HEK293 (cell line): Measurements from ENCODE around the gene TRIM5.

ENCODE experiments used
- CTCF ChIA-PET: fragments of 350-600 bp; formaldehyde crosslinking; extraction: SDS; loops from one replicate; lab custom pipeline; 2021; ENCODE audit warnings: antibody characterized with exemption; lab: Yijun Ruan, JAX
- POLR2A ChIA-PET: fragments of 300-600 bp; formaldehyde crosslinking; extraction: SDS; loops from one replicate; lab custom pipeline; 2020; ENCODE audit warnings: antibody characterized with exemption, inconsistent platforms; lab: Yijun Ruan, JAX
- H3K27ac ChIP-seq: fragments of 200-500 bp; sonication (Bioruptor generic); 2 replicates; pipeline ENCODE4 v1.5.1; 2014; ENCODE audit warnings: low read depth, low read length, control low read depth, inconsistent platforms; ENCODE audit errors: extremely low read depth
- H3K36me3 ChIP-seq, 2 experiments: fragments of 200-500 bp in 1 of 2; sonication (Bioruptor generic) in 1 of 2; 1 replicate in 1 of 2; 2 replicates in 1 of 2; pipeline ENCODE4 v1.5.1; 2014 to 2017; ENCODE audit warnings: inconsistent platforms in 2 of 2, low read length in 2 of 2; ENCODE audit not compliant: control insufficient read depth in 2 of 2, insufficient read depth in 1 of 2
- H3K4me1 ChIP-seq: fragments of 200-500 bp; sonication (Bioruptor generic); 2 replicates; pipeline ENCODE4 v1.5.1; 2014; ENCODE audit warnings: mild to moderate bottlenecking, low read length, inconsistent platforms; ENCODE audit not compliant: control insufficient read depth, insufficient read depth
- H3K4me3 ChIP-seq: 2 replicates; pipeline ENCODE4 v1.5.1; 2011; ENCODE audit warnings: low read depth, mild to moderate bottlenecking, control low read depth, low read length, moderate library complexity
- H3K9me3 ChIP-seq: fragments of 200-500 bp; sonication (Bioruptor generic); 2 replicates; pipeline ENCODE4 v1.5.1; 2014; ENCODE audit warnings: low read depth, low read length, inconsistent platforms; ENCODE audit not compliant: control insufficient read depth, insufficient read depth
- EGR2 ChIP-seq: fragments of 450-650 bp; formaldehyde crosslinking; IDR thresholded peaks from 2 replicates; pipeline ENCODE4 v1.5.1; 2016; ENCODE audit warnings: low read depth, missing biosample characterization, missing genetic modification characterization
- HOXC10 ChIP-seq: sonication (generic); formaldehyde crosslinking; IDR thresholded peaks from 2 replicates; pipeline ENCODE4 v1.8.1; 2023; ENCODE audit warnings: mild to moderate bottlenecking, missing genetic modification reagents
- KLF7 ChIP-seq: fragments of 450-650 bp; formaldehyde crosslinking; IDR thresholded peaks from 2 replicates; pipeline ENCODE4 v1.5.1; 2016; ENCODE audit warnings: missing biosample characterization, missing genetic modification characterization, borderline replicate concordance
- PRDM4 ChIP-seq: fragments of 450-650 bp; formaldehyde crosslinking; IDR thresholded peaks from 2 replicates; pipeline ENCODE4 v1.5.1; 2017; ENCODE audit warnings: missing biosample characterization, missing genetic modification characterization
- ZBTB11 ChIP-seq: fragments of 450-650 bp; formaldehyde crosslinking; conservative IDR thresholded peaks from 2 replicates; pipeline ENCODE4 v1.5.1; 2016; ENCODE audit warnings: low read depth, missing biosample characterization, missing genetic modification characterization
- ZNF148 ChIP-seq: fragments of 450-650 bp; formaldehyde crosslinking; IDR thresholded peaks from 2 replicates; pipeline ENCODE4 v1.5.0; 2017; ENCODE audit warnings: missing biosample characterization, missing genetic modification characterization, borderline replicate concordance
- ZNF221 ChIP-seq: fragments of 450-650 bp; formaldehyde crosslinking; IDR thresholded peaks from 2 replicates; pipeline ENCODE4 v1.5.1; 2017; ENCODE audit warnings: missing biosample characterization, missing genetic modification characterization, borderline replicate concordance
- ZNF248 ChIP-seq: fragments of 450-650 bp; formaldehyde crosslinking; IDR thresholded peaks from 2 replicates; pipeline ENCODE4 v1.5.1; 2017; ENCODE audit warnings: missing biosample characterization, missing genetic modification characterization
- ZNF280C ChIP-seq: fragments of 450-650 bp; formaldehyde crosslinking; IDR thresholded peaks from 2 replicates; pipeline ENCODE4 v1.5.1; 2016; ENCODE audit warnings: missing biosample characterization, missing genetic modification characterization
- ZNF280D ChIP-seq: fragments of 450-650 bp; formaldehyde crosslinking; IDR thresholded peaks from 2 replicates; pipeline ENCODE4 v1.5.1; 2016; ENCODE audit warnings: missing biosample characterization, missing genetic modification characterization
- ZNF350 ChIP-seq: fragments of 450-650 bp; formaldehyde crosslinking; IDR thresholded peaks from 2 replicates; pipeline ENCODE4 v1.5.0; 2017; ENCODE audit warnings: missing biosample characterization, mild to moderate bottlenecking, missing genetic modification characterization
- ZNF398 ChIP-seq: fragments of 450-650 bp; formaldehyde crosslinking; IDR thresholded peaks from 2 replicates; pipeline ENCODE4 v1.5.1; 2017; ENCODE audit warnings: missing biosample characterization, missing genetic modification characterization
- ZNF404 ChIP-seq: fragments of 450-650 bp; formaldehyde crosslinking; IDR thresholded peaks from 2 replicates; pipeline ENCODE4 v1.5.1; 2017; ENCODE audit warnings: missing biosample characterization, missing genetic modification characterization
- ZNF501 ChIP-seq: fragments of 450-650 bp; formaldehyde crosslinking; IDR thresholded peaks from 2 replicates; pipeline ENCODE4 v1.5.1; 2016; ENCODE audit warnings: missing biosample characterization, missing genetic modification characterization
- ZNF521 ChIP-seq: fragments of 450-650 bp; formaldehyde crosslinking; IDR thresholded peaks from 2 replicates; pipeline ENCODE4 v1.5.1; 2017; ENCODE audit warnings: missing biosample characterization, mild to moderate bottlenecking, missing genetic modification characterization
- ZNF548 ChIP-seq: fragments of 450-650 bp; formaldehyde crosslinking; IDR thresholded peaks from 2 replicates; pipeline ENCODE4 v1.5.1; 2016; ENCODE audit warnings: missing biosample characterization, missing genetic modification characterization

TRIM5 gene

GRCh38 chr11:5700421-5701054 lies 15.7 kb upstream of the TRIM5 start (continued):
- TF ChIP-seq ZBTB11 (tag by site-specific recombination): no peak
- TF ChIP-seq ZNF521: no peak
- no peak for TF ChIP-seq ZNF501 (tag by site-specific recombination)
- TF ChIP-seq ZNF248 (tag by site-specific recombination): no peak
- no peak for TF ChIP-seq PRDM4 (tag by site-specific recombination)

GRCh38 chr11:5698281-5698680 lies 13.4 kb upstream of the TRIM5 start:
- ChIA-PET POLR2A (no interaction called here), CTCF (interaction anchor here (0.6 kb wide), 1 partner anchor 495 kb away, joined by 3 read pairs; no protein-coding TSS in a partner anchor)
- Histone ChIP-seq H3K27ac (no peak overlapping the region), H3K4me1 (no peaks in the 10 kb centered on the region), H3K9me3 (no peaks in the 10 kb centered on the region), H3K36me3 (no peaks in the 10 kb centered on the region), H3K4me3 (no peak overlapping the region)
- TF ChIP-seq KLF7: no peak
- no peak for TF ChIP-seq ZNF404 (tag by site-specific recombination)
- no peak for TF ChIP-seq ZNF280C
- TF ChIP-seq ZNF280D: no peak
- TF ChIP-seq PRDM4 (tag by site-specific recombination): no peak
- TF ChIP-seq ZNF548: no peak
- no peak for TF ChIP-seq ZNF501 (tag by site-specific recombination)
- TF ChIP-seq ZNF148 (tag by site-specific recombination): no peak
- TF ChIP-seq ZNF221: no peak
- no peak for TF ChIP-seq ZNF398 (tag by site-specific recombination)
- TF ChIP-seq ZNF350 (tag by site-specific recombination): no peak
- no peak for TF ChIP-seq EGR2 (tag by site-specific recombination)
- no peak for TF ChIP-seq HOXC10 (CRISPR knock-in tag)
- TF ChIP-seq ZNF521: no peak
